HG02678 (cell line): ENCODE results near the gene PRELP.
"Not testable (repeated sequence)": the region's sequence is repeated elsewhere in the genome, so short reads cannot be mapped to it uniquely, and the experiment has no call there.

Experiments
- ATAC-seq: cut with Tn5 transposase; IDR thresholded peaks from one replicate; pipeline ENCODE4 v1.9.1; 2021; ENCODE audit warnings: mild to moderate bottlenecking, moderate library complexity; ENCODE audit not compliant: unreplicated experiment

The PRELP gene

GRCh38 chr1:203453016-203453415 lies 22.6 kb upstream of the PRELP start:
- no peak for ATAC-seq

- ATAC-seq, result no peak
Measured at GRCh38 chr1:203453616-203454015, 22.0 kb upstream of the PRELP start.

GRCh38 chr1:203454986-203455471 lies 20.6 kb upstream of the PRELP start:
- ATAC-seq, result no peak

- ATAC-seq, result no peak
Measured at GRCh38 chr1:203455706-203456105, 19.9 kb upstream of the PRELP start.

- ATAC-seq, result no peak
Measured at GRCh38 chr1:203456577-203456976, 19.0 kb upstream of the PRELP start.

GRCh38 chr1:203458078-203458477 lies 17.5 kb upstream of the PRELP start:
- no peak for ATAC-seq

GRCh38 chr1:203459671-203460201 lies 15.9 kb upstream of the PRELP start:
- ATAC-seq, result no peak

GRCh38 chr1:203461717-203462116 lies 13.9 kb upstream of the PRELP start:
- no peak for ATAC-seq

GRCh38 chr1:203462143-203462542 lies 13.5 kb upstream of the PRELP start:
- ATAC-seq, result no peak

GRCh38 chr1:203462878-203463277 lies 12.7 kb upstream of the PRELP start:
- ATAC-seq, result no peak

GRCh38 chr1:203463469-203464062 lies 12.0 kb upstream of the PRELP start:
- ATAC-seq, result no peak

GRCh38 chr1:203464226-203464625 lies 11.4 kb upstream of the PRELP start:
- ATAC-seq, result no peak

GRCh38 chr1:203464743-203465142 lies 10.9 kb upstream of the PRELP start:
- no peak for ATAC-seq

GRCh38 chr1:203465146-203465798 lies 10.3 kb upstream of the PRELP start:
- ATAC-seq, result no peak

- ATAC-seq, result no peak
Measured at GRCh38 chr1:203465948-203466347, 9.7 kb upstream of the PRELP start.

GRCh38 chr1:203466906-203467549 lies 8.6 kb upstream of the PRELP start:
- ATAC-seq, result not testable (repeated sequence)

- no peak for ATAC-seq
Measured at GRCh38 chr1:203467550-203467921, 8.1 kb upstream of the PRELP start.

- no peak for ATAC-seq
Measured at GRCh38 chr1:203468326-203468725, 7.3 kb upstream of the PRELP start.

- ATAC-seq, result no peak
Measured at GRCh38 chr1:203470240-203470639, 5.4 kb upstream of the PRELP start.

GRCh38 chr1:203471841-203472240 lies 3.8 kb upstream of the PRELP start:
- no peak for ATAC-seq

GRCh38 chr1:203473281-203473680 lies 2.3 kb upstream of the PRELP start:
- ATAC-seq, result no peak

GRCh38 chr1:203473781-203474305 lies 1.8 kb upstream of the PRELP start:
- no peak for ATAC-seq
